SK-N-SH treated with all-trans-retinoic acid at 6 μM for 48 hours (cell line): ENCODE data around the gene CEP350.
"Not testable (repeated sequence)": the region's sequence is repeated elsewhere in the genome, so short reads cannot be mapped to it uniquely, and the experiment has no call there.

Experiments used
- ATAC-seq: fragments of 200-7000 bp; cut with Tn5 transposase; 3 replicates; pipeline ENCODE4 v1.9.1; 2020; ENCODE audit warnings: mild to moderate bottlenecking, moderate library complexity
- ARNTL ChIP-seq: fragments of 450-650 bp; formaldehyde crosslinking; IDR thresholded peaks from 2 replicates; pipeline ENCODE4 v1.5.0; 2020; ENCODE audit warnings: low read depth, mild to moderate bottlenecking, moderate library complexity, borderline replicate concordance
- BACH2 ChIP-seq: fragments of 250-450 bp; sonication (Bioruptor Pico); IDR thresholded peaks from 2 replicates; pipeline ENCODE4 v1.9.0; 2021; ENCODE audit warnings: mild to moderate bottlenecking, borderline replicate concordance
- CSDC2 ChIP-seq: fragments of 250-450 bp; sonication (Bioruptor Pico); IDR thresholded peaks from 2 replicates; pipeline ENCODE4 v1.5.0; 2020; ENCODE audit warnings: mild to moderate bottlenecking, moderate library complexity
- CSRNP3 ChIP-seq: fragments of 250-450 bp; sonication (Bioruptor Pico); IDR thresholded peaks from 2 replicates; pipeline ENCODE4 v1.5.1; 2021; ENCODE audit warnings: mild to moderate bottlenecking, moderate library complexity
- ESRRG ChIP-seq: fragments of 250-450 bp; sonication (Bioruptor Pico); IDR thresholded peaks from 2 replicates; pipeline ENCODE4 v1.6.1; 2021; ENCODE audit warnings: mild to moderate bottlenecking
- GLIS3 ChIP-seq: fragments of 250-450 bp; sonication (Bioruptor Pico); IDR thresholded peaks from 2 replicates; pipeline ENCODE4 v1.5.0; 2020; ENCODE audit warnings: mild to moderate bottlenecking, moderate library complexity
- ISL1 ChIP-seq: fragments of 250-450 bp; sonication (Bioruptor Pico); IDR thresholded peaks from 2 replicates; pipeline ENCODE4 v2.1.2; 2022; ENCODE audit warnings: mild to moderate bottlenecking, moderate library complexity
- POU6F1 ChIP-seq: fragments of 250-450 bp; sonication (Bioruptor Pico); IDR thresholded peaks from 2 replicates; pipeline ENCODE4 v1.8.0; 2021; ENCODE audit warnings: low read depth, mild to moderate bottlenecking, moderate library complexity, borderline replicate concordance
- PPARA ChIP-seq: fragments of 250-450 bp; sonication (Bioruptor Pico); IDR thresholded peaks from 2 replicates; pipeline ENCODE4 v1.5.0; 2020; ENCODE audit warnings: mild to moderate bottlenecking, borderline replicate concordance
- RARB ChIP-seq: fragments of 250-450 bp; sonication (Bioruptor Pico); IDR thresholded peaks from 2 replicates; pipeline ENCODE4 v1.8.0; 2021; ENCODE audit warnings: mild to moderate bottlenecking, moderate library complexity
- SNAI2 ChIP-seq: fragments of 250-450 bp; sonication (Bioruptor Pico); IDR thresholded peaks from 2 replicates; pipeline ENCODE4 v1.5.0; 2020; ENCODE audit warnings: mild to moderate bottlenecking, moderate library complexity
- TCF4 ChIP-seq: fragments of 250-450 bp; sonication (Bioruptor Pico); IDR thresholded peaks from 2 replicates; pipeline ENCODE4 v1.8.0; 2021; ENCODE audit warnings: mild to moderate bottlenecking, moderate library complexity, borderline replicate concordance
- TOX ChIP-seq: fragments of 250-450 bp; sonication (Bioruptor Pico); IDR thresholded peaks from 2 replicates; pipeline ENCODE4 v1.8.0; 2021; ENCODE audit warnings: mild to moderate bottlenecking, moderate library complexity, borderline replicate concordance
- TSHZ2 ChIP-seq: fragments of 250-450 bp; sonication (Bioruptor Pico); IDR thresholded peaks from 2 replicates; pipeline ENCODE4 v1.5.0; 2020; ENCODE audit warnings: mild to moderate bottlenecking, moderate library complexity
- ZC3H10 ChIP-seq: fragments of 250-450 bp; sonication (Bioruptor Pico); IDR thresholded peaks from 2 replicates; pipeline ENCODE4 v1.5.1; 2021; ENCODE audit warnings: mild to moderate bottlenecking, moderate library complexity
- ZFP3 ChIP-seq: fragments of 250-450 bp; sonication (Bioruptor Pico); IDR thresholded peaks from 2 replicates; pipeline ENCODE4 v1.5.0; 2020; ENCODE audit warnings: mild to moderate bottlenecking, moderate library complexity
- ZFP30 ChIP-seq: fragments of 450-650 bp; formaldehyde crosslinking; IDR thresholded peaks from 2 replicates; pipeline ENCODE4 v1.5.0; 2022; ENCODE audit warnings: mild to moderate bottlenecking, moderate library complexity
- ZNF565 ChIP-seq: fragments of 450-650 bp; formaldehyde crosslinking; conservative IDR thresholded peaks from 2 replicates; pipeline ENCODE4 v1.5.0; 2020; ENCODE audit warnings: low read depth, mild to moderate bottlenecking, moderate library complexity
- ZNF8 ChIP-seq: fragments of 450-650 bp; formaldehyde crosslinking; IDR thresholded peaks from 2 replicates; pipeline ENCODE4 v1.5.0; 2020; ENCODE audit warnings: mild to moderate bottlenecking, moderate library complexity
- TF ChIP-seq, protein P1 (sequence below): fragments of 250-450 bp; sonication (Bioruptor Pico); IDR thresholded peaks from 2 replicates; pipeline ENCODE4 v1.8.0; 2020; ENCODE audit warnings: mild to moderate bottlenecking, moderate library complexity, borderline replicate concordance
- TF ChIP-seq, protein P2 (sequence below): fragments of 250-450 bp; sonication (Bioruptor Pico); IDR thresholded peaks from 2 replicates; pipeline ENCODE4 v1.5.1; 2020; ENCODE audit warnings: low read depth, mild to moderate bottlenecking, moderate library complexity

Gene CEP350

GRCh38 chr1:180000575-180000974 is 46.0 kb downstream of the CEP350 start:
- no peak for TF ChIP-seq ISL1 (CRISPR knock-in tag)
- TF ChIP-seq POU6F1, result no peak
- no peak for TF ChIP-seq TOX
- TF ChIP-seq PPARA (CRISPR knock-in tag), result no peak
- TF ChIP-seq ZNF8 (CRISPR knock-in tag), result no peak
- no peak for TF ChIP-seq BACH2 (CRISPR knock-in tag)
- no peak for ATAC-seq

DNA sequence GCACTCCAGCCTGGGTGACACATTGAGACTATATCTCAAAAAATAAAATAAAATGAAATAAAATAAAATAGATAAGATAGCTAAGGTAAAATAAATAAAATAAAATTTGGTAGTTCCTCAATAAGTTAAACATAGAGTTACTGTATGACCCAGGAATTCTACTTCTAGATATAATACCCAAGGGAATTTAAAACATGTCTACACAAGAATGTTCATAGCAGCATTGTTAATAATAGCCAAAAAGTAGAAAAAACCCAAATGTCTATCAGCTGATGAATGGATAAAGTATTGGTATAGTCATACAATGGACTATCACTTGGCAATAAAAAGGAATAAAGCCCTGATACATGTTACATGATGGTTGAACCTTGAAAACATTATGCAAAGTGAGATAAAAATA is 47.8 kb downstream of the CEP350 start:
- TF ChIP-seq RARB, result no peak
- TF ChIP-seq, protein P1, sequence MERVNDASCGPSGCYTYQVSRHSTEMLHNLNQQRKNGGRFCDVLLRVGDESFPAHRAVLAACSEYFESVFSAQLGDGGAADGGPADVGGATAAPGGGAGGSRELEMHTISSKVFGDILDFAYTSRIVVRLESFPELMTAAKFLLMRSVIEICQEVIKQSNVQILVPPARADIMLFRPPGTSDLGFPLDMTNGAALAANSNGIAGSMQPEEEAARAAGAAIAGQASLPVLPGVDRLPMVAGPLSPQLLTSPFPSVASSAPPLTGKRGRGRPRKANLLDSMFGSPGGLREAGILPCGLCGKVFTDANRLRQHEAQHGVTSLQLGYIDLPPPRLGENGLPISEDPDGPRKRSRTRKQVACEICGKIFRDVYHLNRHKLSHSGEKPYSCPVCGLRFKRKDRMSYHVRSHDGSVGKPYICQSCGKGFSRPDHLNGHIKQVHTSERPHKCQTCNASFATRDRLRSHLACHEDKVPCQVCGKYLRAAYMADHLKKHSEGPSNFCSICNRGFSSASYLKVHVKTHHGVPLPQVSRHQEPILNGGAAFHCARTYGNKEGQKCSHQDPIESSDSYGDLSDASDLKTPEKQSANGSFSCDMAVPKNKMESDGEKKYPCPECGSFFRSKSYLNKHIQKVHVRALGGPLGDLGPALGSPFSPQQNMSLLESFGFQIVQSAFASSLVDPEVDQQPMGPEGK (CRISPR knock-in tag), result no peak
- TF ChIP-seq ZNF565 (CRISPR knock-in tag), result no peak
- TF ChIP-seq ZC3H10 (CRISPR knock-in tag), result no peak
- no peak for TF ChIP-seq PPARA (CRISPR knock-in tag)
- TF ChIP-seq GLIS3 (CRISPR knock-in tag), result no peak
- no peak for TF ChIP-seq ISL1 (CRISPR knock-in tag)
- no peak for TF ChIP-seq ARNTL (CRISPR knock-in tag)
- TF ChIP-seq POU6F1, result no peak
- no peak for TF ChIP-seq ESRRG (CRISPR knock-in tag)
- TF ChIP-seq CSRNP3 (CRISPR knock-in tag), result no peak
- no peak for TF ChIP-seq CSDC2 (CRISPR knock-in tag)
- no peak for TF ChIP-seq ZFP3 (CRISPR knock-in tag)
- no peak for TF ChIP-seq TCF4 (CRISPR knock-in tag)
- no peak for ATAC-seq

DNA sequence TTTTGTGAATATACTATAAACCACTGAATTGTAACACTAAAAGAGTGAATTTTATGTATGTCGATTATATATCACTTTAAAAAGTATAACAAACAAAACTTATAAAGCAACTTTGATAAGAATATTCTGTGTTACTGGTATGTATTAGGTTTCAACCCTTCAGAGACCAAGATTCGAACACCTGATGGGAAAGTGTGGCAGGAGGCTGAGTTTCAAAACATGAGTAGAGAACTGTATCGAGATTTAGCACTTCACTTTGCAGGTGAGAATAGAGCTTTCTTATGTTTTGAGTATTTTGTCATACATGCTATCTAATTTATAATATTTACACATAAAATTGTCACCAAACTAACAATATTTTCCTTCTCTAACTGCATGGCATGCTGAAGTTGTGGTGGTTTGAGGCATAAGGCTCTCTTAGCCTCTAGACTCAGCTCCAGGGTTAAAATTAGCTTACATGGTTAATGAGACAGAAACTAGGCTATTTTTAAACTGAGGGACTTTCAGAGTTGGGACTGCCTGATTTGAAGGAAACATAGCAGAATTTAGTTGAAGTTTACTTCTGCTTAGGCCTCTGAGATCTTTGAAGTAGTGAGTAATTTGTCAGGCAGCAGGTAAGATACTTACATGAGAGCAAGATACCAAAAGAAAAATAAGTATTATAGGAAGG is 48.6 kb downstream of the CEP350 start:
- no peak for ATAC-seq
- TF ChIP-seq BACH2 (CRISPR knock-in tag), result no peak
- no peak for TF ChIP-seq POU6F1
- TF ChIP-seq CSRNP3 (CRISPR knock-in tag), result no peak
- TF ChIP-seq ESRRG (CRISPR knock-in tag), result no peak
- TF ChIP-seq, protein P2, sequence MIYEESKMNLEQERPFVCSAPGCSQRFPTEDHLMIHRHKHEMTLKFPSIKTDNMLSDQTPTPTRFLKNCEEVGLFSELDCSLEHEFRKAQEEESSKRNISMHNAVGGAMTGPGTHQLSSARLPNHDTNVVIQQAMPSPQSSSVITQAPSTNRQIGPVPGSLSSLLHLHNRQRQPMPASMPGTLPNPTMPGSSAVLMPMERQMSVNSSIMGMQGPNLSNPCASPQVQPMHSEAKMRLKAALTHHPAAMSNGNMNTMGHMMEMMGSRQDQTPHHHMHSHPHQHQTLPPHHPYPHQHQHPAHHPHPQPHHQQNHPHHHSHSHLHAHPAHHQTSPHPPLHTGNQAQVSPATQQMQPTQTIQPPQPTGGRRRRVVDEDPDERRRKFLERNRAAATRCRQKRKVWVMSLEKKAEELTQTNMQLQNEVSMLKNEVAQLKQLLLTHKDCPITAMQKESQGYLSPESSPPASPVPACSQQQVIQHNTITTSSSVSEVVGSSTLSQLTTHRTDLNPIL (CRISPR knock-in tag), result no peak
- no peak for TF ChIP-seq TCF4 (CRISPR knock-in tag)
- TF ChIP-seq TSHZ2, result no peak
- no peak for TF ChIP-seq RARB
- no peak for TF ChIP-seq SNAI2 (CRISPR knock-in tag)
- TF ChIP-seq TOX, result no peak
- no peak for TF ChIP-seq ZFP30 (CRISPR knock-in tag)
- TF ChIP-seq ZFP3 (CRISPR knock-in tag), result no peak
- TF ChIP-seq ISL1 (CRISPR knock-in tag), result no peak

DNA sequence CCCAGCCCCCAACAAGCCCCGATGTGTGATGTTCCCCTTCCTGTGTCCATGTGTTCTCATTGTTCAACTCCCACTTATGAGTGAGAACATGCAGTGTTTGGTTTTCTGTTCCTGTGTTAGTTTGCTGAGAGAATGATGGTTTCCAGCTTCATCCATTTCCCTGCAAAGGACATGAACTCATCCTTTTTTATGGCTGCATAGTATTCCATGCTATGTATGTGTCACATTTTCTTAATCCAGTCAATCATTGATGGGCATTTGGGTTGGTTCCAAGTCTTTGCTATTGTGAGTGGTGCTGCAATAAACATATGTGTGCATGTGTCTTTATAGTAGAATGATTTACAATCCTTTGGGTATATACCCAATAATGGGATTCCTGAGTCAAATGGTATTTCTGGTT is 52.2 kb downstream of the CEP350 start:
- ATAC-seq, result not testable (repeated sequence)
